Neutrophil (primary cell): ENCODE data around the gene FOXN3.
A peak's percentile ranks its signal among the peaks of the same experiment; 100 is the strongest.

ENCODE experiments used
- H3K27ac ChIP-seq: fragments of 200-600 bp; sonication (generic); 2 replicates; pipeline ENCODE4 v1.5.1; 2016; ENCODE audit warnings: mild to moderate bottlenecking, moderate library complexity
- H3K27me3 ChIP-seq: fragments of 200-600 bp; sonication (generic); 2 replicates; pipeline ENCODE4 v1.6.0; 2016; ENCODE audit warnings: mild to moderate bottlenecking
- H3K36me3 ChIP-seq: fragments of 200-600 bp; sonication (generic); 2 replicates; pipeline ENCODE4 v1.5.1; 2017
- H3K4me1 ChIP-seq, 2 experiments: fragments of 200-600 bp in 1 of 2; sonication (generic) in 1 of 2; 1 replicate in 1 of 2; 2 replicates in 1 of 2; pipeline versions ENCODE4 v1.5.1 to v1.6.1; 2013 to 2016; ENCODE audit warnings: low read depth in 1 of 2, low read length in 1 of 2, mild to moderate bottlenecking in 1 of 2, moderate library complexity in 1 of 2; ENCODE audit not compliant: control insufficient read depth in 1 of 2, insufficient read depth in 1 of 2
- H3K4me3 ChIP-seq, 2 experiments: fragments of 200-600 bp in 1 of 2; sonication (generic) in 1 of 2; 1 replicate in 1 of 2; 2 replicates in 1 of 2; pipeline ENCODE4 v1.5.1; 2013 to 2016; ENCODE audit warnings: low read depth in 1 of 2, low read length in 1 of 2, mild to moderate bottlenecking in 1 of 2, moderate library complexity in 1 of 2
- H3K9me3 ChIP-seq: fragments of 200-600 bp; sonication (generic); 2 replicates; pipeline ENCODE4 v1.5.1; 2016
- TF ChIP-seq, protein P1 (sequence below): fragments of 200-600 bp; sonication (generic); IDR thresholded peaks from 2 replicates; pipeline ENCODE4 v1.5.1; 2016; ENCODE audit warnings: antibody characterized with exemption

FOXN3 gene

DNA sequence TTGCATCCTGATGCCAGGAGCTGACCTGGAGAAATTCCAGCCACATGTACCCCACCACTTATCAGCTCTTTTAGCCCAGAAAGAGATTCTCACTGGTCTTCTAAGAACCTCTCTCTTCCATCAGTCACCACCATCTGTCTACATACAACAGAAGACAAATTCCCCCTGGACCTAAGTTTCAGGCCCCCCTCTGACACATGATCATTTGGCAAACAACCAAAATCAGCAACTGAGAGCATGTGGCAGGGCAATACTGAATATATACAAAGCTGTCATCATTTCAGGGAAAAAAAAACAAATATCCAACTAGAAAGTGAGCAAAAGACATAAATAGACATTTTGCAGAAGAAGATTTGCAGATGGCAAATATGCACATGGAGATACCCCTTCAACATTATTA lies 180.2 kb downstream of the FOXN3 start:
- Histone ChIP-seq H3K36me3 (no peaks in the 10 kb centered on the region), H3K27ac (no peak overlapping the region), H3K4me1 (peaks cover 7 to 14% of the 10 kb centered on the region in 2 experiments), H3K9me3 (no peaks in the 10 kb centered on the region), H3K27me3 (no peaks in the 10 kb centered on the region), H3K4me3 (no peak overlapping the region)
- TF ChIP-seq, protein P1, sequence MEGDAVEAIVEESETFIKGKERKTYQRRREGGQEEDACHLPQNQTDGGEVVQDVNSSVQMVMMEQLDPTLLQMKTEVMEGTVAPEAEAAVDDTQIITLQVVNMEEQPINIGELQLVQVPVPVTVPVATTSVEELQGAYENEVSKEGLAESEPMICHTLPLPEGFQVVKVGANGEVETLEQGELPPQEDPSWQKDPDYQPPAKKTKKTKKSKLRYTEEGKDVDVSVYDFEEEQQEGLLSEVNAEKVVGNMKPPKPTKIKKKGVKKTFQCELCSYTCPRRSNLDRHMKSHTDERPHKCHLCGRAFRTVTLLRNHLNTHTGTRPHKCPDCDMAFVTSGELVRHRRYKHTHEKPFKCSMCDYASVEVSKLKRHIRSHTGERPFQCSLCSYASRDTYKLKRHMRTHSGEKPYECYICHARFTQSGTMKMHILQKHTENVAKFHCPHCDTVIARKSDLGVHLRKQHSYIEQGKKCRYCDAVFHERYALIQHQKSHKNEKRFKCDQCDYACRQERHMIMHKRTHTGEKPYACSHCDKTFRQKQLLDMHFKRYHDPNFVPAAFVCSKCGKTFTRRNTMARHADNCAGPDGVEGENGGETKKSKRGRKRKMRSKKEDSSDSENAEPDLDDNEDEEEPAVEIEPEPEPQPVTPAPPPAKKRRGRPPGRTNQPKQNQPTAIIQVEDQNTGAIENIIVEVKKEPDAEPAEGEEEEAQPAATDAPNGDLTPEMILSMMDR = no peak

DNA sequence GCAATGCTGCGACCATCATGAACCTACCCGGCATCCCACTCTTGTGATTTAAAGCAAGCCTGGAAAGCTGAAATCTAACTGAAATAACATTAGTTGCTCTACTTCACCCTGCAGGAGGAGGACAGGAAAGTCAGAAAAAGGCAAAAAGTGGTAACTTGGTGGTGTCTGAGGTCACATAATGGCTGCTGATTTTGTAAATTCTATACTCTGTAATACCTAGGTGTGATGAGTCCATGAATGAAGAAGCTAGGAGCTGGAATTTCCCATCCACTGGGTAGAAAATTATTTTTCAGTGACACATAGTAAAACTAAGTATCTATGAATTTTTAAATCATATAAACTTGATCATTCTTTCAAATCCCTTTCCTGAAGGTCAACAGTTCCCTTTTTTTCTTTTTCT lies 183.8 kb downstream of the FOXN3 start:
- TF ChIP-seq, protein P1 = no peak
- H3K36me3 ChIP-seq = no peaks in the 10 kb centered on the region
- no peak overlapping the region for H3K27ac ChIP-seq
- no peak overlapping the region for H3K4me3 ChIP-seq
- H3K4me1 ChIP-seq = peaks cover 15 to 21% of the 10 kb centered on the region in 2 experiments
- H3K9me3 ChIP-seq = no peaks in the 10 kb centered on the region
- no peaks in the 10 kb centered on the region for H3K27me3 ChIP-seq

DNA sequence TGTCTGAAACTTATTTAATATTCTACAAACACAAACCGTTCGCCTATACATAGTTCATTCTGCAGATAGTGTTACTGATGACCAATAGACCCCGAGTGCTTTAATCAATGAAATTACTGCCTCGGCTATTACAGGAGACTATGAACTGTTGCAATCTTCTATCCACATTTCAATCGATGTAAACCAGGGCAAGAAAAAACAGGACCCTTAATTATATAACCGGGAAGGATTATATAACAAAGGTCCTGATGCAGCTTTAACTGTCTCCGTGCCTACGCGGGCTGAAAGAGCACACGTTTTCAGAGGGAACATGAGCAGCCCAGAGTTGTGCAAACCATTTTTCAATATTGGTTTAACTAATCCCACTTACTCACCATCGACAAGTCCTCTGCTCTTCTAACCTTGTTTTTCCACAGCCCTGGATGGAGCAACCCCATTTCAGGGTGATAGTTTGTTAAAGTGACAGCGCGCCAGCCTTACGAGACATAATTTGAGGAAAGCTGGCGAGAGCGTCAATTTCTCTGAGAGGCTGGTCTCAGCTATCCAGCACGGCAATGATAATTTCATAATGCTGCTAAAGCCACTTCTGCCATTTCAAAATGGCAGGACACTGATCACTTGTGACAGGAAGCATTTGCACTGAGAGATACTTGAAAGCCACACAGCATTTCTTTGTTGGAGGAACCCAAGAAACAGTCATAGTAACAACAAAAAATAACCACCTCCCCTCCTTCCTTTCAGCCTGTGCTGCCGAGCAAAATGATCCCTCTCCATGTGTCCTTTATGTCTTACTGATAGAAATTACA lies 184.6 kb downstream of the FOXN3 start:
- Histone ChIP-seq H3K36me3 (no peaks in the 10 kb centered on the region), H3K4me1 (peaks cover 15 to 22% of the 10 kb centered on the region in 2 experiments), H3K9me3 (no peaks in the 10 kb centered on the region), H3K27ac (no peak overlapping the region), H3K27me3 (no peaks in the 10 kb centered on the region), H3K4me3 (no peak overlapping the region)
- TF ChIP-seq, protein P1 = no peak

DNA sequence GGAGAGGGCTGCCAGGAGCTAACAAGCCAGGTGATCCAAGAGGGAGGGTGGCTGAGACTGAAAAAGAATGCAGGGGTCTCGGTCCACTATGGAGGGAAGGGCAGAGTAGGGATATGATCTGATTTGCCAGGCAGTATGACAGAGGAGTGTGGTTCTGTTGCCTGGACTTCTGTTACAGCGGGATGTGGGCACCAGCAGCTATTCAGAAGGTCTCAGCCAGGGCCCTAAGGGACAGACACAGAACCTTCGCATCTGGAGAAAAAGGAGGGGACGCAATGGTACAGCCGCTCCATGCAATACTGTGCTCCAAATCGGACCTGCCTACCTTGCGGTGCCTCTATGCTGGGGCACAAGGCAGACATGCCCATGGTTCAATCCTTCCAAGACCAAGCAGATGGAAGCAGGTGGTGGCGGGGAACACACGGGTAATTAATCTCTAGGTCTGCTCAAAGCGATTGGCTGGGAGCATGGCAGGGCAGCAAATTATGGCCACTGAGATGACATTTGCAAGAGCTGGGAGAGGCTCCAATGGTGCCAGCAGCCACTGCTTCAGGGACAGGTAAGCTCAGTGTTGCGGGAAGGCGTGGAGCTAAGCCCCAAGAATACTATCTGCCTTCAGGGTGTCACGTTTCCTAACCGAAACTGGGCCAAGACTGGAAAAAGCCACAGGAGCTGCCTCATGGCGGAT lies 185.5 kb downstream of the FOXN3 start:
- Histone ChIP-seq H3K27me3 (no peaks in the 10 kb centered on the region), H3K9me3 (no peaks in the 10 kb centered on the region), H3K36me3 (no peaks in the 10 kb centered on the region), H3K27ac (no peak overlapping the region), H3K4me1 (peaks cover 15 to 22% of the 10 kb centered on the region in 2 experiments), H3K4me3 (no peak overlapping the region)
- TF ChIP-seq, protein P1 = no peak

DNA sequence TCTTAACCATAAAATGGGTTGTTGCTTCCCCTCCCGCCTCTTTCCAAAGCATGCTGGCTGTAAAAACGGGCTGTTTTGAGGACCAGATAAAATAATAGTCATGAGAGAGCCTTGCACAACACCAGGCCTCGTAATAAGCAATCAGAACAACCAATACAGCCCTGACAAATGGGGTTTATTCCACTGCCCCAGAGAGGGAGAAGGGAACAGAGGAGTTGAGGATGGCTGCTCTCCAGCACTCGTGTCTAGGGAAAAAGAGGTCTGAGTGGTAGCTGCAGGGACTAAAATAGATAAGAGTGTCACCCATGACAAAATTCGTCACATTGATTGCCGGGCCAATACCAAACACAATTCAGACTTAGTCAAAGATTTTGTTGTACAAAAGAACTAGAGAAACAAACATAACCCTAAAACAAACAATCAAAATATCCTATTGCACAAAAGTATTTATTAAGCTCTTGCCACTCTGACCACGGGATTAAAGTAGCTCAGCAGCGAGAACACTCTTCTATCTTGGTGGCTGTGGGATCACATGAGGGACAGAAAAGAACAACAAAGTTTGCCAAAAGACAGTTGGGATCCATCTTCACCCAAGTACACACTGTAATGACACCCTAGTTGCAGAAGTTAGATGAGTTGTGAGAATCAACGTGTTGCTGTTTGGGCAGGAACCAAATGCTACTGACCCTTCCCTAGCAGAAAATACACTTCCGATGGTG lies 188.0 kb downstream of the FOXN3 start:
- Histone ChIP-seq H3K27ac (peak overlapping the region; percentile 57), H3K4me3 (no peak overlapping the region), H3K27me3 (no peaks in the 10 kb centered on the region), H3K36me3 (no peaks in the 10 kb centered on the region), H3K9me3 (no peaks in the 10 kb centered on the region), H3K4me1 (peaks cover 24 to 36% of the 10 kb centered on the region in 2 experiments)
- TF ChIP-seq, protein P1 = no peak
